ENCODE measurements around the gene SLC6A15. TPM values are rescaled to one million over a fixed set of nuclear protein-coding genes. Genes with fewer than 3 reads are reported as not detected.

SLC6A15 gene
- total RNA-seq, 1 donor from 2014 or later, result 5.3 TPM

- no peak for TF ChIP-seq CTCF (IDR thresholded peaks at IDR 0.05; ENCODE audit: unreplicated experiment)
- no peaks in the 10 kb centered on the region for H3K36me3 Mint-ChIP-seq (ENCODE audit: low read depth, unreplicated experiment)
Observed at GRCh38 chr12:84920331-84920730, 7.7 kb upstream of the SLC6A15 start.

GRCh38 chr12:84919271-84919670 is 6.7 kb upstream of the SLC6A15 start:
- no peaks in the 10 kb centered on the region for H3K9me3 Mint-ChIP-seq (ENCODE audit: unreplicated experiment)
- no peak overlapping the region for H3K27ac Mint-ChIP-seq (ENCODE audit: unreplicated experiment)
- H3K4me3 Mint-ChIP-seq (ENCODE audit: unreplicated experiment), result no peak overlapping the region
- TF ChIP-seq CTCF (IDR thresholded peaks at IDR 0.05; ENCODE audit: unreplicated experiment), result no peak
- H3K4me1 Mint-ChIP-seq (ENCODE audit: unreplicated experiment), result no peaks in the 10 kb centered on the region
- H3K36me3 Mint-ChIP-seq (ENCODE audit: low read depth, unreplicated experiment), result no peaks in the 10 kb centered on the region
- H3K27me3 Mint-ChIP-seq (ENCODE audit: unreplicated experiment), result no peaks in the 10 kb centered on the region
- DNase-seq (ENCODE audit: low spot score), result no peak

More at GRCh38 chr12:84920331-84920730, 7.7 kb upstream of the SLC6A15 start:
- Mint-ChIP-seq H3K27ac (ENCODE audit: unreplicated experiment) (no peak overlapping the region), H3K4me3 (ENCODE audit: unreplicated experiment) (no peak overlapping the region), H3K27me3 (ENCODE audit: unreplicated experiment) (no peaks in the 10 kb centered on the region), H3K9me3 (ENCODE audit: unreplicated experiment) (no peaks in the 10 kb centered on the region), H3K4me1 (ENCODE audit: unreplicated experiment) (no peaks in the 10 kb centered on the region)
- no peak for DNase-seq (ENCODE audit: low spot score)

GRCh38 chr12:84913129-84913515 is 523 bp upstream of the SLC6A15 start:
- Mint-ChIP-seq H3K4me1 (ENCODE audit: unreplicated experiment) (peaks cover 9% of the 10 kb centered on the region), H3K27ac (ENCODE audit: unreplicated experiment) (peak overlapping the region; percentile 61), H3K27me3 (ENCODE audit: unreplicated experiment) (peaks cover 9% of the 10 kb centered on the region), H3K36me3 (ENCODE audit: low read depth, unreplicated experiment) (no peaks in the 10 kb centered on the region), H3K4me3 (ENCODE audit: unreplicated experiment) (peak overlapping the region; percentile 99), H3K9me3 (ENCODE audit: unreplicated experiment) (no peaks in the 10 kb centered on the region)
- no peak for TF ChIP-seq CTCF (IDR thresholded peaks at IDR 0.05; ENCODE audit: unreplicated experiment)
- peak; percentile 28 for DNase-seq (ENCODE audit: low spot score)

- Mint-ChIP-seq H3K27me3 (ENCODE audit: unreplicated experiment) (peaks cover 9% of the 10 kb centered on the region), H3K36me3 (ENCODE audit: low read depth, unreplicated experiment) (no peaks in the 10 kb centered on the region), H3K4me1 (ENCODE audit: unreplicated experiment) (peaks cover 9% of the 10 kb centered on the region), H3K4me3 (ENCODE audit: unreplicated experiment) (peak overlapping the region; percentile 99), H3K27ac (ENCODE audit: unreplicated experiment) (peak overlapping the region; percentile 64), H3K9me3 (ENCODE audit: unreplicated experiment) (no peaks in the 10 kb centered on the region)
- TF ChIP-seq CTCF (IDR thresholded peaks at IDR 0.05; ENCODE audit: unreplicated experiment), result no peak
- peak; percentile 74 for DNase-seq (ENCODE audit: low spot score)
Observed at GRCh38 chr12:84911271-84912197, 1.1 kb downstream of the SLC6A15 start.
